ENCODE measurements around the gene RPS18. TPM values are rescaled to one million over a fixed set of nuclear protein-coding genes. Genes with fewer than 3 reads are reported as not detected.

RPS18 gene
- total RNA-seq, 1 experiment from 2014 or later: 3,216 TPM

GRCh38 chr6:33279971-33280511 lies 8.2 kb downstream of the RPS18 start:
- Histone ChIP-seq H2BK5ac (ENCODE audit: insufficient read length, low read length) (no peak overlapping the region), H3K27me3 (ENCODE audit: insufficient read depth, low read length) (no peaks in the 10 kb centered on the region), H3K27ac (ENCODE audit: insufficient read length, low read depth, low read length) (no peak overlapping the region), H3K79me2 (ENCODE audit: insufficient read depth, low read length) (no peaks in the 10 kb centered on the region), H3K4me2 (ENCODE audit: insufficient read depth, insufficient read length, low read length) (no peak overlapping the region), H4K20me1 (ENCODE audit: control insufficient read depth, insufficient read depth, insufficient read length) (no peaks in the 10 kb centered on the region), H3K4ac (ENCODE audit: low read depth, low read length) (no peak overlapping the region), H3K79me1 (ENCODE audit: insufficient read depth, low read depth, low read length, poor library complexity, severe bottlenecking) (no peaks in the 10 kb centered on the region), H2AK5ac (ENCODE audit: insufficient read length, low read length) (no peak overlapping the region), H3K18ac (ENCODE audit: insufficient read length, low read depth, low read length) (no peak overlapping the region), H3K9ac (ENCODE audit: extremely low read depth, insufficient read length, low read length) (no peak overlapping the region), H3K4me1 (ENCODE audit: insufficient read depth, low read length) (no peaks in the 10 kb centered on the region), H2BK15ac (ENCODE audit: low read depth, low read length) (no peak overlapping the region), H3K14ac (ENCODE audit: insufficient read depth, low read length) (no peak overlapping the region), H3K9me3 (ENCODE audit: control insufficient read depth, low read depth, low read length) (no peaks in the 10 kb centered on the region), H3K56ac (ENCODE audit: insufficient read length, low read depth, low read length) (no peak overlapping the region), H2BK12ac (ENCODE audit: insufficient read length, low read depth, low read length) (no peak overlapping the region), H3K23me2 (ENCODE audit: insufficient read length, low read depth, low read length, poor library complexity, severe bottlenecking) (peaks cover 9% of the 10 kb centered on the region), H3T11ph (ENCODE audit: low read length) (no peak overlapping the region), H2BK20ac (ENCODE audit: low read depth, low read length, poor library complexity, severe bottlenecking) (no peak overlapping the region), H4K5ac (ENCODE audit: insufficient read length, low read depth, low read length) (no peak overlapping the region), H2BK120ac (ENCODE audit: low read depth, low read length, poor library complexity, severe bottlenecking) (no peak overlapping the region), H3K23ac (ENCODE audit: insufficient read length, low read depth, low read length) (no peak overlapping the region), H4K91ac (ENCODE audit: insufficient read length, low read depth, low read length) (no peak overlapping the region), H4K8ac (replicated peaks; ENCODE audit: insufficient read length, low read depth, low read length) (no peak overlapping the region), H2AFZ (ENCODE audit: low read length) (no peak overlapping the region)
- Mint-ChIP-seq H3K9me3 (no peaks in the 10 kb centered on the region), H3K36me3 (ENCODE audit: insufficient read depth in 1 of 3, low read depth in 3 of 3) (peaks cover 17 to 77% (median 44%) of the 10 kb centered on the region in 3 experiments; a peak in 6 of 7 replicates), H3K27me3 (ENCODE audit: low read depth) (no peaks in the 10 kb centered on the region), H3K27ac (0 out of 7 replicates have a peak overlapping the region, but pooled peaks of 1 of the 3 experiments have one; percentile 51), H3K4me3 (0 out of 5 replicates have a peak overlapping the region, but pooled peaks of 1 of the 2 experiments have one; percentile 44), H3K4me1 (peaks cover 25 to 26% of the 10 kb centered on the region in 2 experiments)
- WGBS (ENCODE audit: extremely low coverage, insufficient read length, low lambda C conversion rate): no CpG with 5 or more reads among the region's 5 CpGs
- peak; percentile 76 for TF ChIP-seq CTCF (conservative IDR thresholded peaks at IDR 0.05)
- DNase-seq: peak; percentile 89

Data from H9 (cell line).